ENCODE results near the gene UBR4. TPM values are rescaled to one million over a fixed set of nuclear protein-coding genes. Genes with fewer than 3 reads are reported as not detected.

The UBR4 gene
- total RNA-seq, 4 donors from 2014 or later: 132 to 268 (median 170) TPM

GRCh38 chr1:19062258-19063029 lies 147.6 kb downstream of the UBR4 start:
- Histone ChIP-seq H3K4me1 (peaks cover 2 to 12% (median 10%) of the 10 kb centered on the region in 4 donors), H3K27me3 (peaks cover 0 to 29% (median 3%) of the 10 kb centered on the region in 4 donors), H3K27ac (replicated peaks in 1 of 4) (no peak overlapping the region), H3K9me3 (no peaks in the 10 kb centered on the region), H3K36me3 (no peaks in the 10 kb centered on the region), H3K4me3 (no peak overlapping the region)
- no peak for TF ChIP-seq POLR2A (IDR thresholded peaks at IDR 0.05; ENCODE audit: low read depth)
- intact Hi-C loops (cut with DNase I): no loop called here
- no peak for DNase-seq (ENCODE audit: extremely low spot score)
- WGBS: 88% methylated on average over 8 of the region's 8 CpGs

DNA sequence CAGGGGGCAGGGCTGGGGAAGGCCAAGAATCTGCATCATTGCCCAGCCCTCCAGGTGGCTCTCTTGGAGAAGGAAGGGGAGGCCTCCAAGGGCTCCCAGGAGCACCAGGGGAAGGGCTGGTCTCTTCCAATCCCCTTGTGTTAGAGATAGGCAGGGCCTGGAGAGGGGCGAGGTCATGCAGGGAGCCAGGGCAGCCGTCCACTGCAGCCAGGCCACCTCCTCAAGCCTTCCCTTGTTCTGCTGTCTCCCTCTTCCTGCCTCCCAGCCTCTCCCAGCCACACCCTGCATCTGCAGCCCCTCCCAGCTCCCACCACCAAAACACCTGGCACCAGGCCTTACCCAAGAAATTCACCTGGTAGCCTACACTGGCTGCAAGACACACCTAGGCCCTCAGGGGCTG lies 148.3 kb downstream of the UBR4 start:
- Histone ChIP-seq H3K4me1 (peaks cover 0 to 6% (median 4%) of the 10 kb centered on the region in 4 donors), H3K36me3 (no peaks in the 10 kb centered on the region), H3K9me3 (no peaks in the 10 kb centered on the region), H3K27ac (replicated peaks in 1 of 4) (no peak overlapping the region), H3K27me3 (peaks cover 0 to 29% (median 3%) of the 10 kb centered on the region in 4 donors), H3K4me3 (no peak overlapping the region)
- DNase-seq (ENCODE audit: extremely low spot score): no peak
- TF ChIP-seq POLR2AphosphoS5 (IDR thresholded peaks at IDR 0.05) (no peak), POLR2A (IDR thresholded peaks at IDR 0.05; ENCODE audit: low read depth) (no peak), EP300 (IDR thresholded peaks at IDR 0.05) (no peak)
- TF ChIP-seq, protein P1, sequence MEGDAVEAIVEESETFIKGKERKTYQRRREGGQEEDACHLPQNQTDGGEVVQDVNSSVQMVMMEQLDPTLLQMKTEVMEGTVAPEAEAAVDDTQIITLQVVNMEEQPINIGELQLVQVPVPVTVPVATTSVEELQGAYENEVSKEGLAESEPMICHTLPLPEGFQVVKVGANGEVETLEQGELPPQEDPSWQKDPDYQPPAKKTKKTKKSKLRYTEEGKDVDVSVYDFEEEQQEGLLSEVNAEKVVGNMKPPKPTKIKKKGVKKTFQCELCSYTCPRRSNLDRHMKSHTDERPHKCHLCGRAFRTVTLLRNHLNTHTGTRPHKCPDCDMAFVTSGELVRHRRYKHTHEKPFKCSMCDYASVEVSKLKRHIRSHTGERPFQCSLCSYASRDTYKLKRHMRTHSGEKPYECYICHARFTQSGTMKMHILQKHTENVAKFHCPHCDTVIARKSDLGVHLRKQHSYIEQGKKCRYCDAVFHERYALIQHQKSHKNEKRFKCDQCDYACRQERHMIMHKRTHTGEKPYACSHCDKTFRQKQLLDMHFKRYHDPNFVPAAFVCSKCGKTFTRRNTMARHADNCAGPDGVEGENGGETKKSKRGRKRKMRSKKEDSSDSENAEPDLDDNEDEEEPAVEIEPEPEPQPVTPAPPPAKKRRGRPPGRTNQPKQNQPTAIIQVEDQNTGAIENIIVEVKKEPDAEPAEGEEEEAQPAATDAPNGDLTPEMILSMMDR (IDR thresholded peaks at IDR 0.05): no peak
- intact Hi-C loops (cut with DNase I): no loop called here
- WGBS: 88% methylated on average over 2 of the region's 2 CpGs

DNA sequence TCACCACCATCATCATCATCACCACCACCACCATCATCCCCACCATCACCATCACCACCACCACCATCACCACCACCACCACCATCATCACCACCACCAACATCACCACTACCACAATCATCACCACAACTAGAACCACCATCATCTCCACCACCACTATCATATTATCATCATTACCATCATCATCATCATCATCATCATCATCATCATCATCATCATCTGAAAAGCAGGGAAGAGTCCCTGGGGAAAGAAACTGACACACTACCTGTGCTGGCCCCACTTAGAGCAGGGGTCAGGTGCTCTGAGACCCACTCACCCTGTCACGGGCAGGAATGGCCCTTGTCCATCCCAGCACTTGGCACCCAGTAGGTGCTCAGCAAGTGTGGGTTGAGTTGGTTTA lies 148.7 kb downstream of the UBR4 start:
- intact Hi-C loops (cut with DNase I): no loop called here
- Histone ChIP-seq H3K36me3 (no peaks in the 10 kb centered on the region), H3K27ac (replicated peaks in 1 of 4) (no peak overlapping the region), H3K4me3 (no peak overlapping the region), H3K4me1 (peaks cover 0 to 1% (median under 1%) of the 10 kb centered on the region in 4 donors), H3K9me3 (no peaks in the 10 kb centered on the region), H3K27me3 (peaks cover 0 to 32% (median 3%) of the 10 kb centered on the region in 4 donors)
- TF ChIP-seq EP300 (IDR thresholded peaks at IDR 0.05): no peak
- no peak for TF ChIP-seq POLR2AphosphoS5 (IDR thresholded peaks at IDR 0.05)
- TF ChIP-seq, protein P1 (IDR thresholded peaks at IDR 0.05): no peak
- no peak for TF ChIP-seq POLR2A (IDR thresholded peaks at IDR 0.05; ENCODE audit: low read depth)
- WGBS: 100% methylated on average over 1 of the region's 1 CpG
- DNase-seq (ENCODE audit: extremely low spot score): no peak

DNA sequence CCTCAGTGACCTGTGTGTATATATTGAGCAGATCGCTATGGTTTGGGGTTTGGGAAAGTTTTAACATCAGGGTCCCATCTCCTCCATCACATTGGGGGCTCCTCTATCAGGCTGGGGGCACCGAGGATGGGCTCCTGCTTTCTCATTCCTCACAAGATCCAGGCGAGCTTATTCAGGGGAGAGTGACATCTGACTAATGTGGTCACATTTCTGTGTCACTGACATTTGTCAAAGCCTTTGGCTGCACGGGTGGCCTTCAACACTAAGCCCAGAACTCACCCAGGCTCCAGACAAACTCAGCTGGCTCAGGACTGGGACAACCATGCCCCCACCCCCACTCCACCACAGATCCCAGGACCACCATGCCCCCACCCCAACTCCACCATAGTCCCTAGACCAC lies 150.3 kb downstream of the UBR4 start:
- H3K4me1 ChIP-seq: peaks cover 0 to 2% (median 0%) of the 10 kb centered on the region in 4 donors
- peaks cover 0 to 45% (median 9%) of the 10 kb centered on the region in 4 donors for H3K27me3 ChIP-seq
- no peaks in the 10 kb centered on the region for H3K9me3 ChIP-seq
- H3K36me3 ChIP-seq: no peaks in the 10 kb centered on the region
- TF ChIP-seq, protein P1 (IDR thresholded peaks at IDR 0.05): no peak
- no peak for TF ChIP-seq EP300 (IDR thresholded peaks at IDR 0.05)
- TF ChIP-seq POLR2AphosphoS5 (IDR thresholded peaks at IDR 0.05): no peak
- no peak for TF ChIP-seq POLR2A (IDR thresholded peaks at IDR 0.05; ENCODE audit: low read depth)
- intact Hi-C loops (cut with DNase I): no loop called here
- no peak overlapping the region for H3K4me3 ChIP-seq
- no peak overlapping the region for H3K27ac ChIP-seq (replicated peaks in 1 of 4)
- DNase-seq (ENCODE audit: extremely low spot score): no peak
- WGBS: 64% methylated on average over 4 of the region's 4 CpGs

GRCh38 chr1:19058476-19058797 lies 151.6 kb downstream of the UBR4 start:
- intact Hi-C loops (cut with DNase I): no loop called here
- H3K4me1 ChIP-seq: peaks cover 0 to 4% (median 0%) of the 10 kb centered on the region in 4 donors
- H3K9me3 ChIP-seq: no peaks in the 10 kb centered on the region
- H3K4me3 ChIP-seq: no peak overlapping the region
- 69% methylated on average over 6 of the region's 8 CpGs for WGBS
- TF ChIP-seq, protein P1 (IDR thresholded peaks at IDR 0.05): no peak
- TF ChIP-seq EP300 (IDR thresholded peaks at IDR 0.05): no peak
- no peak for TF ChIP-seq POLR2AphosphoS5 (IDR thresholded peaks at IDR 0.05)
- no peak for TF ChIP-seq POLR2A (IDR thresholded peaks at IDR 0.05; ENCODE audit: low read depth)
- no peak for DNase-seq (ENCODE audit: extremely low spot score)
- no peaks in the 10 kb centered on the region for H3K36me3 ChIP-seq
- H3K27me3 ChIP-seq: peaks cover 0 to 58% (median 12%) of the 10 kb centered on the region in 4 donors
- H3K27ac ChIP-seq (replicated peaks in 1 of 4): no peak overlapping the region

All from esophagus muscularis mucosa (tissue), 4 donors.